MM.1S (cell line): Measurements from ENCODE around the gene KRT4.

Experiments used
- DNase-seq: peaks from one replicate; pipeline ENCODE4 v3.0.0-alpha.2; 2015
- H2AFZ ChIP-seq: fragments of 300-600 bp; sonication (generic); 2 replicates; pipeline ENCODE4 v1.6.0; 2016; ENCODE audit warnings: antibody characterized with exemption, low read length
- H3F3A ChIP-seq: fragments of 300-600 bp; sonication (generic); 2 replicates; pipeline ENCODE4 v1.6.1; 2016; ENCODE audit warnings: mild to moderate bottlenecking, antibody characterized with exemption, low read length, moderate library complexity, mixed read lengths; ENCODE audit not compliant: insufficient read depth
- H3K27ac ChIP-seq: fragments of 300-600 bp; sonication (generic); 2 replicates; pipeline ENCODE4 v1.5.1; 2016; ENCODE audit warnings: mild to moderate bottlenecking, low read length
- H3K27me3 ChIP-seq: fragments of 300-600 bp; sonication (generic); replicated peaks from 2 replicates; pipeline ENCODE4 v1.6.0; 2016; ENCODE audit warnings: low read length; ENCODE audit not compliant: insufficient read depth
- H3K36me3 ChIP-seq: fragments of 300-600 bp; sonication (generic); replicated peaks from 2 replicates; pipeline ENCODE4 v1.6.1; 2016; ENCODE audit warnings: mild to moderate bottlenecking, low read length, mixed read lengths; ENCODE audit not compliant: insufficient read depth
- H3K4me1 ChIP-seq: fragments of 300-600 bp; sonication (generic); 2 replicates; pipeline ENCODE4 v1.6.1; 2016; ENCODE audit warnings: low read length, mixed read lengths
- H3K4me2 ChIP-seq: fragments of 300-600 bp; sonication (generic); 2 replicates; pipeline ENCODE4 v1.6.0; 2016; ENCODE audit warnings: low read depth, low read length
- H3K4me3 ChIP-seq: fragments of 300-600 bp; sonication (generic); 2 replicates; pipeline ENCODE4 v1.5.1; 2016; ENCODE audit warnings: low read length, mixed read lengths
- H3K79me2 ChIP-seq: fragments of 300-600 bp; sonication (generic); 2 replicates; pipeline ENCODE4 v1.6.1; 2016; ENCODE audit warnings: mixed run types, low read length, mixed read lengths
- H3K9ac ChIP-seq: fragments of 300-600 bp; sonication (generic); 2 replicates; pipeline ENCODE4 v1.6.1; 2016; ENCODE audit warnings: low read length, mixed read lengths
- H3K9me2 ChIP-seq: fragments of 300-600 bp; sonication (generic); replicated peaks from 2 replicates; pipeline ENCODE4 v1.6.1; 2016; ENCODE audit warnings: mild to moderate bottlenecking, low read length, mixed read lengths; ENCODE audit not compliant: insufficient read depth
- H3K9me3 ChIP-seq: fragments of 300-600 bp; sonication (generic); replicated peaks from 2 replicates; pipeline ENCODE4 v1.6.1; 2016; ENCODE audit warnings: mild to moderate bottlenecking, low read length, mixed read lengths; ENCODE audit not compliant: insufficient read depth
- H4K20me1 ChIP-seq: fragments of 300-600 bp; sonication (generic); 2 replicates; pipeline ENCODE4 v1.6.1; 2016; ENCODE audit warnings: mild to moderate bottlenecking, low read length, moderate library complexity, mixed read lengths; ENCODE audit not compliant: insufficient read depth
- EZH2 ChIP-seq: fragments of 300-600 bp; sonication (generic); optimal IDR thresholded peaks from 2 replicates; pipeline ENCODE3; 2017; ENCODE audit warnings: low read depth, mild to moderate bottlenecking, antibody characterized with exemption, low read length, mixed read lengths
- EZH2phosphoT487 ChIP-seq: fragments of 300-600 bp; sonication (generic); IDR thresholded peaks from 2 replicates; pipeline ENCODE4 v1.6.1; 2018; ENCODE audit warnings: antibody characterized with exemption, low read length
- TF ChIP-seq, protein P1 (sequence below): fragments of 300-600 bp; sonication (generic); IDR thresholded peaks from 2 replicates; pipeline ENCODE4 v1.5.1; 2016; ENCODE audit warnings: antibody characterized with exemption, low read length, mixed read lengths

The KRT4 gene

DNA sequence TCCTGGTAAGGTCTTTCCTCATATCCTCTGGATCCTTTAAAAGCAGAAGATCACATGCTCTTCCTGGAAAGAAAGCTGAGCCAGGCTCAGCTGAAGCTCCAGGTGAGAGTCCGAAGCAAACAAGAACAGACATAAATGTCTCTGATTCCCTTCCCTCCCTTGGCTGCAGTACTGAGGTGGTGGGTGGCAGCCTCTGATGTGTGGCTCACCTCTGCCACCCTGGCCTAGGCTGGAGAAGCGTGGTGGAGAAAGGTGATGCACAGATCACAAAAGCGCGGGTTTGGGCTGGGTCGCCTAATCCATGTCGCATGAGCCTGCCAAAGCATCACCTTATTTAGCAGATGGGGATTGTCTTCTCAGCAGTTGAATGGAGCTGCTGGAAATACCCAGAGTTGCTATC lies 34.0 kb downstream of the KRT4 start:
- DNase-seq, result no peak
- no peak overlapping the region for H3K4me2 ChIP-seq
- no peaks in the 10 kb centered on the region for H3K4me1 ChIP-seq

DNA sequence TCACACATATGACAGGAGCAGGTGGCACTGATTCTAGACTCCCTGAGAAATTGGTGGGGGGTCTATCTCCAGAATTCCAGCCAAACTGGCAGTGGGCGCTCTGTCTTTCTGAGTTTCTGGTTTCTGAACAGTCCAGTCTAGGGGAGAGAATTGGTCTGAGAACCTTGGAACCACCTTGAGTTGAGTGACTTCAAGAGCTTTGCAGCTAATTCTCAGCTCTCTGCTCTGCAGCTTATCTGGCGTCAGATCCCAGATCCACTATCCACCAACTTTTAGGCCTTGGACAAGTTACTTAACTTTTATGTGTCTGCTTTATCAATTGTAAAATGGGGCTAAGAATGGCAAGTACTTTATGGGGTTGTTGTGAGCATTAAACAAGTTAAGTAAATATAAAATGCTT lies 35.1 kb downstream of the KRT4 start:
- Histone ChIP-seq H3K9me3 (no peaks in the 10 kb centered on the region), H3K9me2 (no peaks in the 10 kb centered on the region), H3K4me2 (no peak overlapping the region), H3F3A (no peaks in the 10 kb centered on the region), H3K79me2 (no peaks in the 10 kb centered on the region), H3K4me3 (no peak overlapping the region), H4K20me1 (no peaks in the 10 kb centered on the region), H3K4me1 (no peaks in the 10 kb centered on the region), H2AFZ (no peak overlapping the region), H3K9ac (no peak overlapping the region), H3K27me3 (peaks cover 60% of the 10 kb centered on the region), H3K27ac (no peak overlapping the region), H3K36me3 (no peaks in the 10 kb centered on the region)
- DNase-seq, result no peak
- TF ChIP-seq EZH2phosphoT487 (no peak), EZH2 (no peak)
- TF ChIP-seq, protein P1, sequence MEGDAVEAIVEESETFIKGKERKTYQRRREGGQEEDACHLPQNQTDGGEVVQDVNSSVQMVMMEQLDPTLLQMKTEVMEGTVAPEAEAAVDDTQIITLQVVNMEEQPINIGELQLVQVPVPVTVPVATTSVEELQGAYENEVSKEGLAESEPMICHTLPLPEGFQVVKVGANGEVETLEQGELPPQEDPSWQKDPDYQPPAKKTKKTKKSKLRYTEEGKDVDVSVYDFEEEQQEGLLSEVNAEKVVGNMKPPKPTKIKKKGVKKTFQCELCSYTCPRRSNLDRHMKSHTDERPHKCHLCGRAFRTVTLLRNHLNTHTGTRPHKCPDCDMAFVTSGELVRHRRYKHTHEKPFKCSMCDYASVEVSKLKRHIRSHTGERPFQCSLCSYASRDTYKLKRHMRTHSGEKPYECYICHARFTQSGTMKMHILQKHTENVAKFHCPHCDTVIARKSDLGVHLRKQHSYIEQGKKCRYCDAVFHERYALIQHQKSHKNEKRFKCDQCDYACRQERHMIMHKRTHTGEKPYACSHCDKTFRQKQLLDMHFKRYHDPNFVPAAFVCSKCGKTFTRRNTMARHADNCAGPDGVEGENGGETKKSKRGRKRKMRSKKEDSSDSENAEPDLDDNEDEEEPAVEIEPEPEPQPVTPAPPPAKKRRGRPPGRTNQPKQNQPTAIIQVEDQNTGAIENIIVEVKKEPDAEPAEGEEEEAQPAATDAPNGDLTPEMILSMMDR, result no peak

More for the DNA sequence above, 34.0 kb downstream of the KRT4 start:
- no peak overlapping the region for H3K4me3 ChIP-seq
- no peak overlapping the region for H2AFZ ChIP-seq
- no peak overlapping the region for H3K27ac ChIP-seq
- H4K20me1 ChIP-seq, result no peaks in the 10 kb centered on the region
- no peaks in the 10 kb centered on the region for H3K79me2 ChIP-seq
- H3K9ac ChIP-seq, result no peak overlapping the region
- TF ChIP-seq EZH2phosphoT487 (no peak), EZH2 (no peak)
- TF ChIP-seq, protein P1, result no peak
- H3K9me3 ChIP-seq, result no peaks in the 10 kb centered on the region
- H3K27me3 ChIP-seq, result peaks cover 63% of the 10 kb centered on the region
- H3K9me2 ChIP-seq, result no peaks in the 10 kb centered on the region
- no peaks in the 10 kb centered on the region for H3K36me3 ChIP-seq
- no peaks in the 10 kb centered on the region for H3F3A ChIP-seq

DNA sequence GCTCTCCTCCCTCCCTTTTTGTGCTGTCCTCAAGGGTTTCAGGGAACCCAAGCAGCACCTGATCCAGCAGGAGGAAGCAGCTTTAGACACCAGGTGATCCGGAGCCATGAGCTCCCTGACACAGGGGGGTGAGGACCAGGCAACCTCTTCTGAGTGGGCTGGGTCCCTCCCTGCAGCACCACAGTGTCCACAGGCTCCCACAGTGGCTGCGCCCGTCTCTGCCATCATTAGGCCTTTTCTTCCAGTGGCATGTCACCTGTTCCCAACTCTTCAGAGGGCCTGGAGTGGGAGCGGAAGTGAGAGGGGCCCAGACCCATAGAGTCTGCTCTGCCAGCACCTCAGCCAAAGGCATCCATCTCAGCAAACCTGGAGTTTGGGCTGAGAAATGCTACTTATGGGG lies 36.4 kb downstream of the KRT4 start:
- H3K4me1 ChIP-seq, result no peaks in the 10 kb centered on the region
- no peak overlapping the region for H3K9ac ChIP-seq
- H3K4me3 ChIP-seq, result no peak overlapping the region
- H3K9me3 ChIP-seq, result no peaks in the 10 kb centered on the region
- H3K9me2 ChIP-seq, result no peaks in the 10 kb centered on the region
- no peak overlapping the region for H2AFZ ChIP-seq
- no peaks in the 10 kb centered on the region for H3K36me3 ChIP-seq
- TF ChIP-seq, protein P1, result no peak
- no peak for TF ChIP-seq EZH2
- no peak for TF ChIP-seq EZH2phosphoT487
- no peak overlapping the region for H3K4me2 ChIP-seq
- DNase-seq, result no peak
- no peaks in the 10 kb centered on the region for H3F3A ChIP-seq
- H3K79me2 ChIP-seq, result no peaks in the 10 kb centered on the region
- H4K20me1 ChIP-seq, result no peaks in the 10 kb centered on the region
- H3K27ac ChIP-seq, result no peak overlapping the region
- peaks cover 64% of the 10 kb centered on the region for H3K27me3 ChIP-seq
